ENCODE results near the gene DGAT2.

DNA sequence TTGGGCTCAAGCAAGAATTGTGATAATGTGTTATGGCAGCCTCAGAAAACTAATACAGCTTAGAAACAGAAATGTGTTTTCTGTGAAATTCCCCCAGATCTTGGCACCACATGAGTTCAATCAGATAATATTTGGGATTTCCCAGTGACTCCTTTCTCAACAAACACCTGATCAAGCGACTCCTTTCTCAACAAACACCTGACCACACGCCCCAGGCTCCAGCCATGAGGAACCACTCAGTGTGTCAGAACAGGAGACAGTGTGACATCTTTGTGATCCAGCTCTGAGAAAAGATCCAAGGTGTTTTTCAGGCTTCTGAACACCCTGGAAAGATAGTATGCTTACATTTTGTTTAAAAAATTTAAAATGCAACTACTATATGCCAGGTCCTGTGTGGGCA lies 44.5 kb downstream of the DGAT2 start:
- TF ChIP-seq, protein P1, sequence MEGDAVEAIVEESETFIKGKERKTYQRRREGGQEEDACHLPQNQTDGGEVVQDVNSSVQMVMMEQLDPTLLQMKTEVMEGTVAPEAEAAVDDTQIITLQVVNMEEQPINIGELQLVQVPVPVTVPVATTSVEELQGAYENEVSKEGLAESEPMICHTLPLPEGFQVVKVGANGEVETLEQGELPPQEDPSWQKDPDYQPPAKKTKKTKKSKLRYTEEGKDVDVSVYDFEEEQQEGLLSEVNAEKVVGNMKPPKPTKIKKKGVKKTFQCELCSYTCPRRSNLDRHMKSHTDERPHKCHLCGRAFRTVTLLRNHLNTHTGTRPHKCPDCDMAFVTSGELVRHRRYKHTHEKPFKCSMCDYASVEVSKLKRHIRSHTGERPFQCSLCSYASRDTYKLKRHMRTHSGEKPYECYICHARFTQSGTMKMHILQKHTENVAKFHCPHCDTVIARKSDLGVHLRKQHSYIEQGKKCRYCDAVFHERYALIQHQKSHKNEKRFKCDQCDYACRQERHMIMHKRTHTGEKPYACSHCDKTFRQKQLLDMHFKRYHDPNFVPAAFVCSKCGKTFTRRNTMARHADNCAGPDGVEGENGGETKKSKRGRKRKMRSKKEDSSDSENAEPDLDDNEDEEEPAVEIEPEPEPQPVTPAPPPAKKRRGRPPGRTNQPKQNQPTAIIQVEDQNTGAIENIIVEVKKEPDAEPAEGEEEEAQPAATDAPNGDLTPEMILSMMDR (IDR thresholded peaks at IDR 0.05): no peak
- TF ChIP-seq POLR2A (IDR thresholded peaks at IDR 0.05): no peak

All from vagina (tissue), 2 donors.